Measurements from ENCODE around the gene DMAC2L.

DNA sequence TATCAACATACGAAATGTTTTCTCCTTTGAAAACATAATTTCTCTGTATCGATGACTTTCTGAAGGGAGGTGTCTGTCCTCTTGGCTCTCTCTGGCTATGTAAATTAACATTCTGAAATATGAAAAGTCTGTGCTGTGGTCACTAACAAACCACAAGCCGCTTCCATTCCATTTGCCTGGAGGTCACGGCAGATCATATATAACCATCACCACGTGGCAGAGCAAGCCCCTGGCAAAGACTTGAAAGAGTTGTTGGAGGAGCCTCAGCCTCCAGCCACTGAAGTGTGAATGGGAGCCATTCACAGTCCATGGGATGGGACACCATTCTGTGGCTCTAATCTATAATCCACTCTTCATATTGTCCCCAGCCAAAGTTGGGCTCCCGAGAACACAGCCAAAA, 45.0 kb downstream of the DMAC2L start:
- TF ChIP-seq POLR2A (IDR thresholded peaks at IDR 0.05; ENCODE audit: low read depth, low read length) (no peak), POLR2AphosphoS5 (IDR thresholded peaks at IDR 0.05; ENCODE audit: low read depth, low read length) (no peak)
